Hematopoietic multipotent progenitor cell treated with erythropoietin and hydrocortisone succinate and interleukin-3 and kit ligand, for 8 days (in vitro differentiated cells): ENCODE results near the gene HERC6.

ENCODE experiments used
- DNase-seq: peaks from one replicate; pipeline ENCODE4 v3.0.0-alpha.2; 2015

The HERC6 gene

GRCh38 chr4:88447371-88448095 lies 68.9 kb downstream of the HERC6 start:
- peak; percentile 56 for DNase-seq

GRCh38 chr4:88448211-88448765 lies 69.6 kb downstream of the HERC6 start:
- DNase-seq = peak; percentile 89

- DNase-seq = no peak
These were observed 70.2 kb downstream of the HERC6 start for GRCh38 chr4:88448889-88449288.

- DNase-seq = no peak
These were observed 70.6 kb downstream of the HERC6 start for GRCh38 chr4:88449290-88449689.

- no peak for DNase-seq
These were observed 72.6 kb downstream of the HERC6 start for GRCh38 chr4:88451205-88451604.

GRCh38 chr4:88452912-88453311 lies 74.3 kb downstream of the HERC6 start:
- no peak for DNase-seq

- peak; percentile 94 for DNase-seq
These were observed 78.1 kb downstream of the HERC6 start, which contains the start of gene HERC5 for GRCh38 chr4:88456670-88457306. HERC5 (plus strand) TSS chr4:88457119; CDS start chr4:88457270, 151 bp downstream.

GRCh38 chr4:88457307-88458103 lies 78.9 kb downstream of the HERC6 start:
- peak; percentile 16 for DNase-seq

GRCh38 chr4:88458104-88458740 lies 79.6 kb downstream of the HERC6 start:
- no peak for DNase-seq

- no peak for DNase-seq
These were observed 87.1 kb downstream of the HERC6 start for GRCh38 chr4:88465653-88466192.

GRCh38 chr4:88467392-88467791 lies 88.7 kb downstream of the HERC6 start:
- DNase-seq = no peak

GRCh38 chr4:88477229-88477860 lies 98.7 kb downstream of the HERC6 start:
- no peak for DNase-seq

- DNase-seq = no peak
These were observed 99.6 kb downstream of the HERC6 start for GRCh38 chr4:88478247-88478646.

- no peak for DNase-seq
These were observed 102.9 kb downstream of the HERC6 start for GRCh38 chr4:88481537-88481936.

- DNase-seq = no peak
These were observed 110.6 kb downstream of the HERC6 start for GRCh38 chr4:88489100-88489761.
